Mucosa of gallbladder (tissue), 1 donor: ENCODE measurements around the gene PLEKHO2. TPM values are rescaled to one million over a fixed set of nuclear protein-coding genes. Genes with fewer than 3 reads are reported as not detected.
A peak's percentile ranks its signal among the peaks of the same experiment; 100 is the strongest.
"Not testable (repeated sequence)": the region's sequence is repeated elsewhere in the genome, so short reads cannot be mapped to it uniquely, and the experiment has no call there.

Experiments used
- DNase-seq: peaks from one replicate; pipeline ENCODE4 v3.0.0-alpha.2; 2020; ENCODE audit warnings: low spot score
- total RNA-seq: library from RNA; stranded (reverse); gene quantifications from one replicate; pipeline ENCODE4 v1.2.1, GENCODE V29; 2021
- donor health status: DM: no; HTN: no; CAD: no.

The PLEKHO2 gene, protein sequence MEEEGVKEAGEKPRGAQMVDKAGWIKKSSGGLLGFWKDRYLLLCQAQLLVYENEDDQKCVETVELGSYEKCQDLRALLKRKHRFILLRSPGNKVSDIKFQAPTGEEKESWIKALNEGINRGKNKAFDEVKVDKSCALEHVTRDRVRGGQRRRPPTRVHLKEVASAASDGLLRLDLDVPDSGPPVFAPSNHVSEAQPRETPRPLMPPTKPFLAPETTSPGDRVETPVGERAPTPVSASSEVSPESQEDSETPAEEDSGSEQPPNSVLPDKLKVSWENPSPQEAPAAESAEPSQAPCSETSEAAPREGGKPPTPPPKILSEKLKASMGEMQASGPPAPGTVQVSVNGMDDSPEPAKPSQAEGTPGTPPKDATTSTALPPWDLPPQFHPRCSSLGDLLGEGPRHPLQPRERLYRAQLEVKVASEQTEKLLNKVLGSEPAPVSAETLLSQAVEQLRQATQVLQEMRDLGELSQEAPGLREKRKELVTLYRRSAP
- 31.5 TPM for total RNA-seq

GRCh38 chr15:64841344-64842095 lies at the start of gene PLEKHO2:
TSS of gene PLEKHO2 (plus strand) at chr15:64841915. CDS start at chr15:64842017, 102 bp downstream.
- DNase-seq, result peak; percentile 94

- DNase-seq, result no peak
Observed at GRCh38 chr15:64792282-64792681, 49.4 kb upstream of the PLEKHO2 start.

- DNase-seq, result not testable (repeated sequence)
Observed at GRCh38 chr15:64795299-64795698, 46.4 kb upstream of the PLEKHO2 start.

GRCh38 chr15:64795921-64796320 lies 45.8 kb upstream of the PLEKHO2 start:
- DNase-seq, result not testable (repeated sequence)

- not testable (repeated sequence) for DNase-seq
Observed at GRCh38 chr15:64798905-64799304, 42.8 kb upstream of the PLEKHO2 start.

DNA sequence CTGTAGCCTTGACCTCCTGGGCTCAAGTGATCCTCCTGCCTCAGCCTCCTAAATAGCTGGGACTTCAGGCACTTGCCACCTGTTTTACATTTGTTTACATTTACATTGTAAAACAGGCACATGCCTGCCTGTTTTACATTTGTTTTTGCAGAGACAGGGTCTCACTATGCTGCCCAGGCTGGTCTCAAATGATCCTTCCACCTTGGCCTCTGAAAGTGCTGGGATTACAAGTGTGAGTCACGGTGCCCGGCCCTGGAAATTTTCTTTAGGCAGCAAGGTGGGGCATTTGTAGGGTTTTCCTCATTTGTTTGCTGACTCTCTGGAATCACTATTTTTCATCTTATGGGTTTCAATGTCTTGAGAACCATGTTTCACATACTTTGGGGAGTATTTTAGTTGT lies 41.2 kb upstream of the PLEKHO2 start:
- no peak for DNase-seq

DNA sequence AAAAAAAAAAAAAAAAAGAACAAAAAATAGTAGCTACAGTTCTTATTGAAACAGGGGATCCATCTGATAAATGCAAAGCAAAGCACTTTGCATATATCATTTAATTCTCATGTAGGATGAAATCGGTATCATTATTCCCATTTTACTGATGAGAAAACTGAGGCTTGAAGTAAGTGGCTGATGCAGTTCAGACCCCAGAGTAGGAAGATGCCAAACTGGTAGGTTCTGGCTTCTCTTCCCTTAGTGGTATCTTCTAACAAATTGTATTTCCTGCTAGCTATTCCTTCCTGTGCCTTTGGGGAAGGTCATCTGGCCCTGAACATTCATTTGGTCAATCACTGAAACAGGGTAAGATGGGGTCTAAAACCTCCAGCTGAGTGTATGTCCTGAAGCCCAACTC lies 38.2 kb upstream of the PLEKHO2 start:
- no peak for DNase-seq

- no peak for DNase-seq
Observed at GRCh38 chr15:64804619-64805018, 37.1 kb upstream of the PLEKHO2 start.

DNA sequence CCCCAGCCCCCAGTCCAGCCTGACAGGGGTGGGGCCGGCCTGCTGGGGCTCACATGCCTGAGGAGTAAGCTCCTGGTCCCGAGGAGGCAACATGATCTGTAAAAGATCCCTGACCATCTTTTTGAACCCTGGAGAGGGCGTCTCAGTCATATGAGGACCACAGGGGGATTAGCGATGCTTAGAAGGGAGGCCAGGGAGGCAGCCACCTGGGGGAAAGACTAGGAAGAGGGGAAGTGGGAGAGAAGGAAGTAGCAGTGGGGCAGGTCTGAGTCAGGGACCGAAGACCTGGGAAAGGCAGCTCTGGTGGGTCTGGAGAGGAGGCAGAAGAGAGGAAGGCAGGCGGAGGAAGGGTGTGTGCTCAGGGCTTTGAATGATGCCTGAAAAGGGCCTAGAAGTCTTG lies 35.2 kb upstream of the PLEKHO2 start:
- no peak for DNase-seq

GRCh38 chr15:64807051-64807749 lies 34.5 kb upstream of the PLEKHO2 start:
- DNase-seq, result no peak

DNA sequence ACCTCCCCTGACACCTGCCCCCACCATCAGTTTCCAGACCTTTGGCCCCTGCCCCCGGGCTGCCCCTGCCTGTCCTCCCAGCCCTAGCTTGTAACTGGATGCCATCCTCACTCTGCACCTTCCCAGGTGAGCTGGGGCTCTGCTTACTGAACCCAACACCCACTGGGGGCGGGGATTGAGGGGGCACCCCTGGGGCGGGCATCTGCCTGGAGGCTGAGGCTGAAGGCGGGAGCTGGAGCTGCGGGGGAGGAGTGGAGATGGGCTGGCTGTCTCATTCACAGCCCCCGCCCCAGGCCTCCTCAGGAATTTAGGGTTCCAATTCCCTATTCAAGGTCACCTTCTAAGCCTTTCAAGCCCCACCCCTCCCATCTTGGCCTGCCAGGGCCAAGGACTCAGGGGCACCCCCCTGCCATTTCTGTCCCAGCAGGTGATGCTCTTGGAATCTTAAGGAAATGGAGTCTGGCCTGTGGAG lies 33.9 kb upstream of the PLEKHO2 start:
- DNase-seq, result no peak

- no peak for DNase-seq
Observed at GRCh38 chr15:64808785-64809453, 32.8 kb upstream of the PLEKHO2 start.

GRCh38 chr15:64809649-64810496 lies 31.8 kb upstream of the PLEKHO2 start:
- peak; percentile 79 for DNase-seq

GRCh38 chr15:64810497-64811326 lies 31.0 kb upstream of the PLEKHO2 start:
- DNase-seq, result no peak

GRCh38 chr15:64813075-64813474 lies 28.6 kb upstream of the PLEKHO2 start:
- DNase-seq, result no peak

GRCh38 chr15:64814283-64814682 lies 27.4 kb upstream of the PLEKHO2 start:
- not testable (repeated sequence) for DNase-seq

DNA sequence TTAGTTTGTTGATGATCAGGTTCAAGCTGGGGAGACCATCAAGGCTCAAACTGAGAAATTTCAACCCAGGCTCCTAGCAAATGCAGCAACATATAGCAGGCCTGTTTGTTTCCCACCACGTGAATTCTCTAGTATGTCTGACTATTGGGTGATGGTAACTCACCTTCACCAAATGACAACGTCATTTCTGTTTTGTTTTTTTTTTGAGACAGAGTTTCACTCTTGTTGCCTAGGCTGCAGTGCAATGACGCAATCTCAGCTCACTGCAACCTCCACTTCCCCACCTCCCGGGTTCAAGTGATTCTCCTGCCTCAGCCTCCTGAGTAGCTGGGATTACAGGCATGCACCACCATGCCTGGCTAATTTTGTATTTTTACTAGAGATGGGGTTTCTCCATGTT lies 26.8 kb upstream of the PLEKHO2 start:
- DNase-seq, result not testable (repeated sequence)

DNA sequence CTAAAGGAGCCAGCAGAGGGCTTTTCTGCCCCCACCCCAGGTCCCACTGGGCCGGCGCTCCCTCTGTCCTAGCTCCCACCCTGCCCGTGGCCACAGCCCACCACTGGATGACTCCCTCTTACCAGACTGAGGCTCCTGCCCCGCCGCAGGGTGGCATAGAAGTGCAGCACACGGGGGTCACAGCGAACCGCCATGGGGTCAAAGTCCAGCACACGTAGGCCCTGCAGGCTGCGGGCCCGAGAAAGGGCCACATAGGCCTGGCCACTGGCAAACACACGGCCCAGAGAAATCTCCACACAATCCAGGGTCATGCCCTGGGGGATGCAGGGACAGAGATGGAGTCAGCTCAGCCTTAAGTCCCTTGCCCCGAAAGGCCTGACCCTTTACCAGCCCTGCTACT lies 25.3 kb upstream of the PLEKHO2 start:
- DNase-seq, result no peak

- no peak for DNase-seq
Observed at GRCh38 chr15:64824929-64825430, 16.7 kb upstream of the PLEKHO2 start.
